HCT116 (cell line): ENCODE results near the gene ITIH5. TPM values are rescaled to one million over a fixed set of nuclear protein-coding genes. Genes with fewer than 3 reads are reported as not detected.

Experiments
- ATAC-seq: fragments of 200-7000 bp; cut with Tn5 transposase; 2 replicates; pipeline ENCODE4 v1.9.1; 2020; ENCODE audit warnings: mild to moderate bottlenecking, moderate library complexity
- BruUV-seq: library from RNA; stranded (reverse); fragments of 400-500 nt; replicated peaks from 2 replicates; lab custom pipeline; 2021; lab: Mats Ljungman, UMichigan
- CTCF ChIA-PET: fragments of 300-600 bp; sonication (Branson Sonifier 250); formaldehyde crosslinking; loops from one replicate; lab custom pipeline; 2021; ENCODE audit warnings: antibody characterized with exemption; lab: Charles Lee
- POLR2A ChIA-PET: fragments of 300-600, 350-600 bp; sonication (Branson Sonifier 250); formaldehyde crosslinking; loops from one replicate; lab custom pipeline; 2021; ENCODE audit warnings: antibody characterized with exemption; lab: Charles Lee
- RAD21 ChIA-PET, 2 experiments: fragments of 300-600 bp; sonication (Branson Sonifier 250); formaldehyde crosslinking; loops; one replicate each; lab custom pipeline; 2023; ENCODE audit warnings: low total read pairs in 2 of 2; ENCODE audit not compliant: uncharacterized antibody in 2 of 2, unreplicated experiment in 2 of 2, low non-redundant PET in 1 of 2; lab: Charles Lee
- DNase-seq: peaks from one replicate; pipeline ENCODE4 v3.0.0-alpha.2; 2010; ENCODE audit warnings: low read depth, low spot score
- H2AFZ ChIP-seq: fragments of 200-600 bp; shearing (Covaris generic), sonication (generic); 2 replicates; pipeline ENCODE4 v1.6.1; 2017; ENCODE audit warnings: low read depth, mixed run types, mixed read lengths, antibody characterized with exemption, low read length; ENCODE audit not compliant: poor library complexity, severe bottlenecking
- H3K27ac ChIP-seq: 2 replicates; pipeline ENCODE4 v1.5.1; 2012; ENCODE audit warnings: low read depth, low read length
- H3K27me3 ChIP-seq: fragments of 200-600 bp; sonication (generic); 2 replicates; pipeline ENCODE4 v1.6.1; 2016; ENCODE audit warnings: mixed run types, low read length, mixed read lengths; ENCODE audit not compliant: insufficient read depth
- H3K36me3 ChIP-seq, 2 experiments: fragments of 200-500 bp in 1 of 2; fragments of 200-600 bp in 1 of 2; sonication (Bioruptor generic) in 1 of 2; sonication (generic) in 1 of 2; 2 replicates each; pipeline versions ENCODE4 v1.5.1 to v1.6.1; 2014 to 2016; ENCODE audit warnings: low read length in 2 of 2, inconsistent platforms in 1 of 2, mixed read lengths in 1 of 2, mixed run types in 1 of 2; ENCODE audit not compliant: insufficient read depth in 2 of 2, control insufficient read depth in 1 of 2
- H3K4me1 ChIP-seq, 2 experiments: fragments of 200-600 bp in 1 of 2; sonication (generic) in 1 of 2; 2 replicates each; pipeline versions ENCODE4 v1.5.1 to v1.6.1; 2012 to 2017; ENCODE audit warnings: low read length in 2 of 2, inconsistent platforms in 1 of 2, mild to moderate bottlenecking in 1 of 2, mixed read lengths in 1 of 2, mixed run types in 1 of 2, moderate library complexity in 1 of 2; ENCODE audit not compliant: insufficient read depth in 2 of 2, control insufficient read depth in 1 of 2
- H3K4me2 ChIP-seq: fragments of 200-600 bp; sonication (generic); 2 replicates; pipeline ENCODE4 v1.6.1; 2017; ENCODE audit warnings: mixed run types, low read length, mixed read lengths
- H3K4me3 ChIP-seq, 2 experiments: fragments of 200-600 bp in 1 of 2; sonication (generic) in 1 of 2; replicated peaks in 1 of 2; 2 replicates each; pipeline ENCODE4 v1.5.1; 2011 to 2016; ENCODE audit warnings: low read length in 2 of 2, control low read depth in 1 of 2, low read depth in 1 of 2, mild to moderate bottlenecking in 1 of 2, mixed read lengths in 1 of 2, mixed run types in 1 of 2
- H3K79me2 ChIP-seq: fragments of 200-600 bp; sonication (generic); 2 replicates; pipeline ENCODE4 v1.6.1; 2017; ENCODE audit warnings: mild to moderate bottlenecking, mixed run types, low read length, moderate library complexity, mixed read lengths; ENCODE audit not compliant: insufficient read depth
- H3K9ac ChIP-seq: fragments of 200-600 bp; sonication (generic); 2 replicates; pipeline ENCODE4 v1.6.1; 2016; ENCODE audit warnings: low read length, mixed read lengths
- H3K9me2 ChIP-seq: fragments of 200-600 bp; sonication (generic), shearing (Covaris generic); 2 replicates; pipeline ENCODE4 v1.6.1; 2017; ENCODE audit warnings: mixed run types, mild to moderate bottlenecking, moderate library complexity; ENCODE audit not compliant: insufficient read depth
- H3K9me3 ChIP-seq, 2 experiments: fragments of 200-500 bp in 1 of 2; fragments of 200-600 bp in 1 of 2; sonication (Bioruptor generic) in 1 of 2; sonication (generic) in 1 of 2; 2 replicates each; pipeline ENCODE4 v1.6.1; 2014 to 2017; ENCODE audit warnings: low read length in 2 of 2, mixed read lengths in 2 of 2, inconsistent platforms in 1 of 2, low read depth in 1 of 2, mild to moderate bottlenecking in 1 of 2, mixed run types in 1 of 2, moderate library complexity in 1 of 2; ENCODE audit not compliant: control insufficient read depth in 1 of 2, insufficient read depth in 1 of 2
- H4K20me1 ChIP-seq: fragments of 200-600 bp; sonication (generic), shearing (Covaris generic); 2 replicates; pipeline ENCODE4 v1.6.1; 2017; ENCODE audit warnings: mixed run types, mild to moderate bottlenecking, moderate library complexity; ENCODE audit not compliant: insufficient read depth
- CBX3 ChIP-seq: IDR thresholded peaks from 2 replicates; pipeline ENCODE4 v1.6.1; 2012; ENCODE audit warnings: low read depth
- CEBPB ChIP-seq: IDR thresholded peaks from 2 replicates; pipeline ENCODE4 v1.6.1; 2012; ENCODE audit warnings: low read depth
- EZH2 ChIP-seq: fragments of 200-600 bp; sonication (generic); IDR thresholded peaks from 2 replicates; pipeline ENCODE4 v1.6.1; 2017; ENCODE audit warnings: antibody characterized with exemption, mixed run types
- POLR2AphosphoS5 ChIP-seq: IDR thresholded peaks from 2 replicates; pipeline ENCODE4 v1.6.1; 2011; ENCODE audit warnings: mild to moderate bottlenecking, low read depth, low read length, moderate library complexity
- RAD21 ChIP-seq: IDR thresholded peaks from 2 replicates; pipeline ENCODE4 v1.6.1; 2012; ENCODE audit warnings: low read depth, mild to moderate bottlenecking
- SP1 ChIP-seq: IDR thresholded peaks from 2 replicates; pipeline ENCODE4 v1.6.1; 2012; ENCODE audit warnings: low read depth
- SRF ChIP-seq: IDR thresholded peaks from 2 replicates; pipeline ENCODE4 v1.6.1; 2012; ENCODE audit warnings: low read depth
- TCF7L2 ChIP-seq: IDR thresholded peaks from 2 replicates; pipeline ENCODE4 v1.7.0; 2011; ENCODE audit warnings: borderline replicate concordance, inconsistent platforms; ENCODE audit not compliant: insufficient read depth, insufficient read length; ENCODE audit errors: extremely low read depth
- YY1 ChIP-seq: IDR thresholded peaks from 2 replicates; pipeline ENCODE4 v1.6.1; 2011; ENCODE audit warnings: low read length, low read depth, moderate library complexity, mild to moderate bottlenecking; ENCODE audit not compliant: insufficient replicate concordance; ENCODE audit errors: extremely low read depth
- ZFX ChIP-seq: fragments of 450-650 bp; IDR thresholded peaks from 2 replicates; pipeline ENCODE4 v1.6.1; 2017
- ZNF274 ChIP-seq: fragments of 200-500 bp; sonication (Bioruptor generic); IDR thresholded peaks from 2 replicates; pipeline ENCODE4 v1.6.1; 2014; ENCODE audit warnings: mild to moderate bottlenecking, low read depth, low read length, inconsistent platforms
- intact Hi-C: fragments of 100-400 bp; cut with micrococcal nuclease; formaldehyde crosslinking; loops from 2 replicates; pipeline ENCODE4 v1.10.0; 2022
- total RNA-seq: library from RNA; stranded (reverse); gene quantifications from one replicate; pipeline ENCODE4 v1.2.1, GENCODE V29; 2021; ENCODE audit not compliant: unreplicated experiment
- TF ChIP-seq, protein P1 (sequence below): IDR thresholded peaks from 2 replicates; pipeline ENCODE4 v1.6.1; 2012; ENCODE audit warnings: low read depth
- TF ChIP-seq, protein P2 (sequence below), 3 experiments: fragments of 200-600 bp in 1 of 3; sonication (generic) in 1 of 3; IDR thresholded peaks in 2 of 3; conservative IDR thresholded peaks in 1 of 3; 2 replicates each; pipeline ENCODE4 v1.5.1; 2012 to 2017; ENCODE audit warnings: low read depth in 2 of 3, low read length in 2 of 3, antibody characterized with exemption in 1 of 3, borderline replicate concordance in 1 of 3, control low read depth in 1 of 3, mild to moderate bottlenecking in 1 of 3, mixed read lengths in 1 of 3, mixed run types in 1 of 3, moderate library complexity in 1 of 3; ENCODE audit not compliant: insufficient read depth in 1 of 3
- TF ChIP-seq, protein P3 (sequence below): IDR thresholded peaks from 2 replicates; pipeline ENCODE4 v1.6.1; 2012

Gene ITIH5
- total RNA-seq, 1 experiment from 2014 or later: not detected

DNA sequence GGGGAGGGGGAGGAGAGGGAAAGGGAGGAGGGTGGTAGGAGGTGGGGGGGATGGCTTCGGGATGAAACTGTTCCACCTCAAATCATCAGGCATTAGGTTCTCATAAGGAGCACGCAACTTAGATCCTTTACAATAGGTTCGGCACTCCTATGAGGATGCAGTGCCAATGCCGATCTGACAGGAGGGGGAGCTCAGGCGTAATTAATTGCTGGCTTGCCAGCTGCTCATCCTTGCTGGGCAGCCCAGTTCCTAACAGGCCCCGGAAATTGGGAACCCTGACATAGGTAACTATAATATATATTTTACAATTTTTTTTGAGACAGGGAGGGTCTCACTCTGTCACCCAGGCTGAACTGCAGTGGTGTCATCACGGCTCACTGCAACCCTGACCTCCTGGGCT, 137.1 kb downstream of the ITIH5 start:
- H3K4me1 ChIP-seq: no peaks in the 10 kb centered on the region
- peak; percentile 71 for ATAC-seq
- RAD21 ChIA-PET: interaction anchor here in 1 of 2 experiments (1.2 kb wide), 1 partner anchor 157 kb away, joined by 6 read pairs; no protein-coding TSS in a partner anchor
- H3K9ac ChIP-seq: no peak overlapping the region
- no peak overlapping the region for H3K27ac ChIP-seq
- intact Hi-C loops: loop anchor here (1.0 to 10.0 kb wide), 4 partner anchors 93 to 343 kb away; no protein-coding TSS in a partner anchor
- H3K4me3 ChIP-seq: no peak overlapping the region
- BruUV-seq: no TSS peak
- H3K36me3 ChIP-seq: no peaks in the 10 kb centered on the region
- no peaks in the 10 kb centered on the region for H4K20me1 ChIP-seq
- H2AFZ ChIP-seq: no peak overlapping the region
- peaks cover 31% of the 10 kb centered on the region for H3K27me3 ChIP-seq
- DNase-seq: peak; percentile 4
- TF ChIP-seq, protein P1, sequence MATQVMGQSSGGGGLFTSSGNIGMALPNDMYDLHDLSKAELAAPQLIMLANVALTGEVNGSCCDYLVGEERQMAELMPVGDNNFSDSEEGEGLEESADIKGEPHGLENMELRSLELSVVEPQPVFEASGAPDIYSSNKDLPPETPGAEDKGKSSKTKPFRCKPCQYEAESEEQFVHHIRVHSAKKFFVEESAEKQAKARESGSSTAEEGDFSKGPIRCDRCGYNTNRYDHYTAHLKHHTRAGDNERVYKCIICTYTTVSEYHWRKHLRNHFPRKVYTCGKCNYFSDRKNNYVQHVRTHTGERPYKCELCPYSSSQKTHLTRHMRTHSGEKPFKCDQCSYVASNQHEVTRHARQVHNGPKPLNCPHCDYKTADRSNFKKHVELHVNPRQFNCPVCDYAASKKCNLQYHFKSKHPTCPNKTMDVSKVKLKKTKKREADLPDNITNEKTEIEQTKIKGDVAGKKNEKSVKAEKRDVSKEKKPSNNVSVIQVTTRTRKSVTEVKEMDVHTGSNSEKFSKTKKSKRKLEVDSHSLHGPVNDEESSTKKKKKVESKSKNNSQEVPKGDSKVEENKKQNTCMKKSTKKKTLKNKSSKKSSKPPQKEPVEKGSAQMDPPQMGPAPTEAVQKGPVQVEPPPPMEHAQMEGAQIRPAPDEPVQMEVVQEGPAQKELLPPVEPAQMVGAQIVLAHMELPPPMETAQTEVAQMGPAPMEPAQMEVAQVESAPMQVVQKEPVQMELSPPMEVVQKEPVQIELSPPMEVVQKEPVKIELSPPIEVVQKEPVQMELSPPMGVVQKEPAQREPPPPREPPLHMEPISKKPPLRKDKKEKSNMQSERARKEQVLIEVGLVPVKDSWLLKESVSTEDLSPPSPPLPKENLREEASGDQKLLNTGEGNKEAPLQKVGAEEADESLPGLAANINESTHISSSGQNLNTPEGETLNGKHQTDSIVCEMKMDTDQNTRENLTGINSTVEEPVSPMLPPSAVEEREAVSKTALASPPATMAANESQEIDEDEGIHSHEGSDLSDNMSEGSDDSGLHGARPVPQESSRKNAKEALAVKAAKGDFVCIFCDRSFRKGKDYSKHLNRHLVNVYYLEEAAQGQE: no peak
- TF ChIP-seq CEBPB: no peak
- TF ChIP-seq EZH2: no peak
- TF ChIP-seq ZFX: no peak
- no peak for TF ChIP-seq SP1
- TF ChIP-seq, protein P2, sequence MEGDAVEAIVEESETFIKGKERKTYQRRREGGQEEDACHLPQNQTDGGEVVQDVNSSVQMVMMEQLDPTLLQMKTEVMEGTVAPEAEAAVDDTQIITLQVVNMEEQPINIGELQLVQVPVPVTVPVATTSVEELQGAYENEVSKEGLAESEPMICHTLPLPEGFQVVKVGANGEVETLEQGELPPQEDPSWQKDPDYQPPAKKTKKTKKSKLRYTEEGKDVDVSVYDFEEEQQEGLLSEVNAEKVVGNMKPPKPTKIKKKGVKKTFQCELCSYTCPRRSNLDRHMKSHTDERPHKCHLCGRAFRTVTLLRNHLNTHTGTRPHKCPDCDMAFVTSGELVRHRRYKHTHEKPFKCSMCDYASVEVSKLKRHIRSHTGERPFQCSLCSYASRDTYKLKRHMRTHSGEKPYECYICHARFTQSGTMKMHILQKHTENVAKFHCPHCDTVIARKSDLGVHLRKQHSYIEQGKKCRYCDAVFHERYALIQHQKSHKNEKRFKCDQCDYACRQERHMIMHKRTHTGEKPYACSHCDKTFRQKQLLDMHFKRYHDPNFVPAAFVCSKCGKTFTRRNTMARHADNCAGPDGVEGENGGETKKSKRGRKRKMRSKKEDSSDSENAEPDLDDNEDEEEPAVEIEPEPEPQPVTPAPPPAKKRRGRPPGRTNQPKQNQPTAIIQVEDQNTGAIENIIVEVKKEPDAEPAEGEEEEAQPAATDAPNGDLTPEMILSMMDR (IDR thresholded peaks at IDR 0.05 in 2 of 3, conservative IDR thresholded peaks at IDR 0.05 in 1 of 3; ENCODE audit: borderline replicate concordance in 1 of 3, insufficient read depth in 1 of 3, low read depth in 2 of 3, low read length in 2 of 3): peak in 2 of 3 experiments; percentile 7 to 29; a peak in 1 of 6 replicates
- no peak for TF ChIP-seq SRF
- peak; percentile 50; the same call in 1 of the 2 replicates for TF ChIP-seq RAD21
- TF ChIP-seq, protein P3, sequence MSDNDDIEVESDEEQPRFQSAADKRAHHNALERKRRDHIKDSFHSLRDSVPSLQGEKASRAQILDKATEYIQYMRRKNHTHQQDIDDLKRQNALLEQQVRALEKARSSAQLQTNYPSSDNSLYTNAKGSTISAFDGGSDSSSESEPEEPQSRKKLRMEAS: no peak
- no peak for TF ChIP-seq YY1
- TF ChIP-seq CBX3: no peak
- no peak for TF ChIP-seq ZNF274
- TF ChIP-seq TCF7L2: no peak
- TF ChIP-seq POLR2AphosphoS5: no peak
- TF ChIP-seq, all 23 proteins: peak for 2
- CTCF ChIA-PET: interaction anchor here (0.9 to 5.1 kb wide), 2 partner anchors 157 to 227 kb away, joined by 3 to 81 read pairs; no protein-coding TSS in a partner anchor
- POLR2A ChIA-PET: no interaction called here
- no peaks in the 10 kb centered on the region for H3K79me2 ChIP-seq
- H3K9me2 ChIP-seq: no peaks in the 10 kb centered on the region
- no peaks in the 10 kb centered on the region for H3K9me3 ChIP-seq
- H3K4me2 ChIP-seq: no peak overlapping the region
